ENCODE data around the gene RPRD1A. TPM values are rescaled to one million over a fixed set of nuclear protein-coding genes. Genes with fewer than 3 reads are reported as not detected.

Gene RPRD1A
- total and polyA plus RNA-seq, 9 of the 15 experiments (the other 6 are each of a cell fraction or from before 2014, with no cell fraction given) = 30.2 to 142 (median 66.0) TPM

DNA sequence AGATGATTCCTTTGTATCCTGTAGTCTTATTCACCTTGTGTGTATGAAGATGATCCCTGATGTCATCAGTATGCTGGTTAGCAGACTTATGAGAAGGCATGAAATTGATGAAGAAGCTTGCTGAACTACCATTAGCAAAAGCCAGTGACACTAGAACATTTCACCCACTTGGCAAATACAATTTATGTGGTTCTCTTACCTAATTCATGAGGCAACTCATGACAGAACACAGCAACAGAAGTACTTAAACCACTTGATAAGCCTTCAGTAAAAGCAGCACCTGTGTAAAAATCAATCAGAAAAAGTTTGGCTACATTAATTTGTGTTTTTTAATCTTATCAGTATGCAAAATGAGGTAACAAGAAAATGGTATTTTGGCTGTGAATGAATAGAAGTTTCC lies 44.9 kb upstream of the RPRD1A start:
- H3K9ac ChIP-seq (ENCODE audit: insufficient read depth in 1 of 2, low read depth in 2 of 2, low read length in 2 of 2) = no peak overlapping the region
- ChIA-PET CTCF (ENCODE audit: low intra/inter-chr PET ratio) (no interaction called here), POLR2A (interaction anchor here (1.5 kb wide), 1 partner anchor 11 kb away, joined by 3 read pairs; no protein-coding TSS in a partner anchor)
- no peak overlapping the region for H3K27ac ChIP-seq (ENCODE audit: extremely low read depth, low read depth, low read length)
- no peaks in the 10 kb centered on the region for H3K4me1 ChIP-seq (replicated peaks in 1 of 2; ENCODE audit: control insufficient read depth in 2 of 2, insufficient read depth in 2 of 2, low read length in 2 of 2)
- intact Hi-C loops (cut with micrococcal nuclease) (no loop called here), in situ Hi-C loops (cut with MboI) (no loop called here)
- no peaks in the 10 kb centered on the region for H3K9me3 ChIP-seq (replicated peaks; ENCODE audit: control insufficient read depth, insufficient read depth, low read depth, low read length)
- ATAC-seq = no peak
- H3K9me1 ChIP-seq (ENCODE audit: control insufficient read depth, insufficient read depth, low read length) = no peaks in the 10 kb centered on the region
- H3K79me2 ChIP-seq (ENCODE audit: control insufficient read depth, insufficient read depth, low read length) = no peaks in the 10 kb centered on the region
- H4K20me1 ChIP-seq (replicated peaks; ENCODE audit: control insufficient read depth, insufficient read depth, low read length) = no peaks in the 10 kb centered on the region
- no peaks in the 10 kb centered on the region for H3K27me3 ChIP-seq (ENCODE audit: control insufficient read depth in 2 of 2, insufficient read depth in 2 of 2, low read length in 2 of 2)
- H3K4me2 ChIP-seq (ENCODE audit: insufficient read depth, low read length) = no peak overlapping the region
- no peak for FAIRE-seq
- BruUV-seq (replicated peaks) = no TSS peak
- no peak for DNase-seq (ENCODE audit: extremely low read depth in 1 of 4, low spot score in 3 of 4)
- peaks cover 57% of the 10 kb centered on the region for H3K36me3 ChIP-seq (ENCODE audit: control insufficient read depth, insufficient read depth, low read length)
- H2AFZ ChIP-seq (ENCODE audit: low read depth, low read length) = no peak overlapping the region
- no peak overlapping the region for H3K4me3 ChIP-seq
- TF ChIP-seq, protein P1, sequence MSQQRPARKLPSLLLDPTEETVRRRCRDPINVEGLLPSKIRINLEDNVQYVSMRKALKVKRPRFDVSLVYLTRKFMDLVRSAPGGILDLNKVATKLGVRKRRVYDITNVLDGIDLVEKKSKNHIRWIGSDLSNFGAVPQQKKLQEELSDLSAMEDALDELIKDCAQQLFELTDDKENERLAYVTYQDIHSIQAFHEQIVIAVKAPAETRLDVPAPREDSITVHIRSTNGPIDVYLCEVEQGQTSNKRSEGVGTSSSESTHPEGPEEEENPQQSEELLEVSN (IDR thresholded peaks at IDR 0.05; ENCODE audit: borderline replicate concordance in 1 of 2, extremely low read depth in 1 of 2, insufficient read depth in 1 of 2, insufficient read length in 1 of 2, low read depth in 1 of 2, low read length in 1 of 2, poor library complexity in 1 of 2, severe bottlenecking in 1 of 2) = no peak
- TF ChIP-seq COPS2 (conservative IDR thresholded peaks at IDR 0.05) (no peak), ZNF24 (IDR thresholded peaks at IDR 0.05) (no peak), MAFK (IDR thresholded peaks at IDR 0.05; ENCODE audit: low read length) (no peak), TEAD2 (tag; IDR thresholded peaks at IDR 0.05) (no peak), ZNF668 (CRISPR knock-in tag; IDR thresholded peaks at IDR 0.05) (no peak), RBM17 (IDR thresholded peaks at IDR 0.05; ENCODE audit: borderline replicate concordance, low read depth, low read length) (no peak), MEF2D (tag; conservative IDR thresholded peaks at IDR 0.05; ENCODE audit: low read depth) (no peak), NFYB (IDR thresholded peaks at IDR 0.05; ENCODE audit: extremely low read depth, insufficient read length) (no peak), ETV6 (IDR thresholded peaks at IDR 0.05; ENCODE audit: borderline replicate concordance in 1 of 2, low read depth in 2 of 2, low read length in 1 of 2) (no peak), ETV6 (CRISPR knock-in tag; IDR thresholded peaks at IDR 0.05; ENCODE audit: borderline replicate concordance) (no peak), THRAP3 (IDR thresholded peaks at IDR 0.05; ENCODE audit: borderline replicate concordance) (no peak), CBFB (CRISPR knock-in tag; IDR thresholded peaks at IDR 0.05) (no peak)
- TF ChIP-seq, protein P2, sequence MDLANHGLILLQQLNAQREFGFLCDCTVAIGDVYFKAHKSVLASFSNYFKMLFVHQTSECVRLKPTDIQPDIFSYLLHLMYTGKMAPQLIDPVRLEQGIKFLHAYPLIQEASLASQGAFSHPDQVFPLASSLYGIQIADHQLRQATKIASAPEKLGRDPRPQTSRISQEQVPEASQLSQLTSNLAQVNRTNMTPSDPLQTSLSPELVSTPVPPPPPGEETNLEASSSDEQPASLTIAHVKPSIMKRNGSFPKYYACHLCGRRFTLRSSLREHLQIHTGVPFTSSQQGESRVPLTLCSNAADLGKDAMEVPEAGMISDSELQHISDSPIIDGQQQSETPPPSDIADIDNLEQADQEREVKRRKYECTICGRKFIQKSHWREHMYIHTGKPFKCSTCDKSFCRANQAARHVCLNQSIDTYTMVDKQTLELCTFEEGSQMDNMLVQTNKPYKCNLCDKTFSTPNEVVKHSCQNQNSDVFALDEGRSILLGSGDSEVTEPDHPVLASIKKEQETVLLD (IDR thresholded peaks at IDR 0.05) = no peak
- TF ChIP-seq, protein P3, sequence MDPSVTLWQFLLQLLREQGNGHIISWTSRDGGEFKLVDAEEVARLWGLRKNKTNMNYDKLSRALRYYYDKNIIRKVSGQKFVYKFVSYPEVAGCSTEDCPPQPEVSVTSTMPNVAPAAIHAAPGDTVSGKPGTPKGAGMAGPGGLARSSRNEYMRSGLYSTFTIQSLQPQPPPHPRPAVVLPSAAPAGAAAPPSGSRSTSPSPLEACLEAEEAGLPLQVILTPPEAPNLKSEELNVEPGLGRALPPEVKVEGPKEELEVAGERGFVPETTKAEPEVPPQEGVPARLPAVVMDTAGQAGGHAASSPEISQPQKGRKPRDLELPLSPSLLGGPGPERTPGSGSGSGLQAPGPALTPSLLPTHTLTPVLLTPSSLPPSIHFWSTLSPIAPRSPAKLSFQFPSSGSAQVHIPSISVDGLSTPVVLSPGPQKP (CRISPR knock-in tag; IDR thresholded peaks at IDR 0.05) = no peak
- TF ChIP-seq, protein P4, sequence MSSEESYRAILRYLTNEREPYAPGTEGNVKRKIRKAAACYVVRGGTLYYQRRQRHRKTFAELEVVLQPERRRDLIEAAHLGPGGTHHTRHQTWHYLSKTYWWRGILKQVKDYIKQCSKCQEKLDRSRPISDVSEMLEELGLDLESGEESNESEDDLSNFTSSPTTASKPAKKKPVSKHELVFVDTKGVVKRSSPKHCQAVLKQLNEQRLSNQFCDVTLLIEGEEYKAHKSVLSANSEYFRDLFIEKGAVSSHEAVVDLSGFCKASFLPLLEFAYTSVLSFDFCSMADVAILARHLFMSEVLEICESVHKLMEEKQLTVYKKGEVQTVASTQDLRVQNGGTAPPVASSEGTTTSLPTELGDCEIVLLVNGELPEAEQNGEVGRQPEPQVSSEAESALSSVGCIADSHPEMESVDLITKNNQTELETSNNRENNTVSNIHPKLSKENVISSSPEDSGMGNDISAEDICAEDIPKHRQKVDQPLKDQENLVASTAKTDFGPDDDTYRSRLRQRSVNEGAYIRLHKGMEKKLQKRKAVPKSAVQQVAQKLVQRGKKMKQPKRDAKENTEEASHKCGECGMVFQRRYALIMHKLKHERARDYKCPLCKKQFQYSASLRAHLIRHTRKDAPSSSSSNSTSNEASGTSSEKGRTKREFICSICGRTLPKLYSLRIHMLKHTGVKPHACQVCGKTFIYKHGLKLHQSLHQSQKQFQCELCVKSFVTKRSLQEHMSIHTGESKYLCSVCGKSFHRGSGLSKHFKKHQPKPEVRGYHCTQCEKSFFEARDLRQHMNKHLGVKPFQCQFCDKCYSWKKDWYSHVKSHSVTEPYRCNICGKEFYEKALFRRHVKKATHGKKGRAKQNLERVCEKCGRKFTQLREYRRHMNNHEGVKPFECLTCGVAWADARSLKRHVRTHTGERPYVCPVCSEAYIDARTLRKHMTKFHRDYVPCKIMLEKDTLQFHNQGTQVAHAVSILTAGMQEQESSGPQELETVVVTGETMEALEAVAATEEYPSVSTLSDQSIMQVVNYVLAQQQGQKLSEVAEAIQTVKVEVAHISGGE (CRISPR knock-in tag; IDR thresholded peaks at IDR 0.05) = no peak
